SKM-1 treated with dmso at 0.1 percent for 144 hours (cell line): ENCODE data around the gene CBL.
A peak's percentile ranks its signal among the peaks of the same experiment; 100 is the strongest.
"Not testable (repeated sequence)": the region's sequence is repeated elsewhere in the genome, so short reads cannot be mapped to it uniquely, and the experiment has no call there.

Experiments used
- DNase-seq: peaks from one replicate; lab custom pipeline; 2025; ENCODE audit not compliant: unreplicated experiment; lab: John Stamatoyannopoulos, UW

The CBL gene

GRCh38 chr11:119184399-119184798 lies 21.7 kb upstream of the CBL start:
- DNase-seq = not testable (repeated sequence)

- DNase-seq = no peak
Measured at GRCh38 chr11:119185981-119186634, 20.0 kb upstream of the CBL start.

- DNase-seq = no peak
Measured at GRCh38 chr11:119187123-119187892, 18.8 kb upstream of the CBL start.

GRCh38 chr11:119188067-119188466 lies 18.1 kb upstream of the CBL start:
- no peak for DNase-seq

GRCh38 chr11:119188887-119189286 lies 17.3 kb upstream of the CBL start:
- no peak for DNase-seq

GRCh38 chr11:119189393-119189792 lies 16.7 kb upstream of the CBL start:
- no peak for DNase-seq

- DNase-seq = no peak
Measured at GRCh38 chr11:119190531-119190930, 15.6 kb upstream of the CBL start.

GRCh38 chr11:119191265-119191664 lies 14.9 kb upstream of the CBL start:
- DNase-seq = not testable (repeated sequence)

- peak; percentile 32 for DNase-seq
Measured at GRCh38 chr11:119192111-119192510, 14.0 kb upstream of the CBL start.

- DNase-seq = no peak
Measured at GRCh38 chr11:119193001-119193400, 13.1 kb upstream of the CBL start.

- DNase-seq = no peak
Measured at GRCh38 chr11:119193626-119194025, 12.5 kb upstream of the CBL start.

GRCh38 chr11:119194811-119195440 lies 11.2 kb upstream of the CBL start:
- DNase-seq = no peak

GRCh38 chr11:119195680-119196079 lies 10.5 kb upstream of the CBL start:
- DNase-seq = no peak

GRCh38 chr11:119196833-119197483 lies 9.2 kb upstream of the CBL start:
- DNase-seq = peak; percentile 96

GRCh38 chr11:119198925-119199324 lies 7.2 kb upstream of the CBL start:
- DNase-seq = no peak

- DNase-seq = not testable (repeated sequence)
Measured at GRCh38 chr11:119201236-119201635, 4.9 kb upstream of the CBL start.

GRCh38 chr11:119202554-119202953 lies 3.6 kb upstream of the CBL start:
- DNase-seq = no peak

- DNase-seq = no peak
Measured at GRCh38 chr11:119204066-119204465, 2.1 kb upstream of the CBL start.

GRCh38 chr11:119205080-119205479 lies 1.1 kb upstream of the CBL start:
- peak; percentile 51 for DNase-seq

- peak; percentile 29 for DNase-seq
Measured at GRCh38 chr11:119206511-119207414, 624 bp downstream of the CBL start.
